Measurements from ENCODE around the gene CENPP.

CENPP gene

DNA sequence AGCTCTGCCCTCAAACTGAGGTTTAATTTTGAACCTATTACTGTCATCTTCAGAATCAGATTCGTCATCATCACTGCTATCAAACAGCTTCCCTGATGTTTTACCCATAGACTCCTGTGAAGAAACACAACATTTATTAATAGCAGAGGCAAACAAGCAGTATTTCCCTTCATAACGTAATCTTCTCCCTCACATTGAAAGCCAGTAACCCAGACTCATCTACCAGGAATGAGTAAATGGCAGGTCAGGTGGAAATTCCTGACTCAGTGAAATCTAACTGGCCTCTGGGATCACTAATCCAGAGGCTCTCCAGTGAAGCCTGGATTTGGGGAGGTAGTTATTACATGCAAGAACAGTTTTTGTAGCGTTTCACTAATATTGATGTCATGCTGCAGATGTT, 15.2 kb upstream of the CENPP start:
- TF ChIP-seq, protein P1, sequence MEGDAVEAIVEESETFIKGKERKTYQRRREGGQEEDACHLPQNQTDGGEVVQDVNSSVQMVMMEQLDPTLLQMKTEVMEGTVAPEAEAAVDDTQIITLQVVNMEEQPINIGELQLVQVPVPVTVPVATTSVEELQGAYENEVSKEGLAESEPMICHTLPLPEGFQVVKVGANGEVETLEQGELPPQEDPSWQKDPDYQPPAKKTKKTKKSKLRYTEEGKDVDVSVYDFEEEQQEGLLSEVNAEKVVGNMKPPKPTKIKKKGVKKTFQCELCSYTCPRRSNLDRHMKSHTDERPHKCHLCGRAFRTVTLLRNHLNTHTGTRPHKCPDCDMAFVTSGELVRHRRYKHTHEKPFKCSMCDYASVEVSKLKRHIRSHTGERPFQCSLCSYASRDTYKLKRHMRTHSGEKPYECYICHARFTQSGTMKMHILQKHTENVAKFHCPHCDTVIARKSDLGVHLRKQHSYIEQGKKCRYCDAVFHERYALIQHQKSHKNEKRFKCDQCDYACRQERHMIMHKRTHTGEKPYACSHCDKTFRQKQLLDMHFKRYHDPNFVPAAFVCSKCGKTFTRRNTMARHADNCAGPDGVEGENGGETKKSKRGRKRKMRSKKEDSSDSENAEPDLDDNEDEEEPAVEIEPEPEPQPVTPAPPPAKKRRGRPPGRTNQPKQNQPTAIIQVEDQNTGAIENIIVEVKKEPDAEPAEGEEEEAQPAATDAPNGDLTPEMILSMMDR (IDR thresholded peaks at IDR 0.05; ENCODE audit: low read length): no peak
- no peak for TF ChIP-seq EZH2 (IDR thresholded peaks at IDR 0.05; ENCODE audit: borderline replicate concordance, low read length)
- Histone ChIP-seq H3K4me2 (ENCODE audit: low read length) (no peak overlapping the region), H3K36me3 (ENCODE audit: insufficient read depth, low read length) (peaks cover 85% of the 10 kb centered on the region), H3K9me2 (ENCODE audit: low read depth, low read length) (no peaks in the 10 kb centered on the region), H3K9me3 (ENCODE audit: low read length) (no peaks in the 10 kb centered on the region), H3K27ac (ENCODE audit: low read depth, low read length, poor library complexity, severe bottlenecking) (no peak overlapping the region), H3K27me3 (ENCODE audit: insufficient read depth, low read length) (no peaks in the 10 kb centered on the region), H3K4me1 (ENCODE audit: insufficient read depth, low read length, severe bottlenecking) (no peaks in the 10 kb centered on the region), H3K4me3 (ENCODE audit: low read depth, low read length, poor library complexity, severe bottlenecking) (no peak overlapping the region), H3F3A (ENCODE audit: insufficient read depth, low read length) (no peaks in the 10 kb centered on the region), H4K20me1 (ENCODE audit: insufficient read depth, low read length) (no peaks in the 10 kb centered on the region; the same call in 1 of the 2 replicates), H3K9ac (ENCODE audit: low read length) (no peak overlapping the region), H2AFZ (ENCODE audit: low read length) (no peak overlapping the region), H3K79me2 (ENCODE audit: insufficient read depth, low read length) (no peaks in the 10 kb centered on the region)

DNA sequence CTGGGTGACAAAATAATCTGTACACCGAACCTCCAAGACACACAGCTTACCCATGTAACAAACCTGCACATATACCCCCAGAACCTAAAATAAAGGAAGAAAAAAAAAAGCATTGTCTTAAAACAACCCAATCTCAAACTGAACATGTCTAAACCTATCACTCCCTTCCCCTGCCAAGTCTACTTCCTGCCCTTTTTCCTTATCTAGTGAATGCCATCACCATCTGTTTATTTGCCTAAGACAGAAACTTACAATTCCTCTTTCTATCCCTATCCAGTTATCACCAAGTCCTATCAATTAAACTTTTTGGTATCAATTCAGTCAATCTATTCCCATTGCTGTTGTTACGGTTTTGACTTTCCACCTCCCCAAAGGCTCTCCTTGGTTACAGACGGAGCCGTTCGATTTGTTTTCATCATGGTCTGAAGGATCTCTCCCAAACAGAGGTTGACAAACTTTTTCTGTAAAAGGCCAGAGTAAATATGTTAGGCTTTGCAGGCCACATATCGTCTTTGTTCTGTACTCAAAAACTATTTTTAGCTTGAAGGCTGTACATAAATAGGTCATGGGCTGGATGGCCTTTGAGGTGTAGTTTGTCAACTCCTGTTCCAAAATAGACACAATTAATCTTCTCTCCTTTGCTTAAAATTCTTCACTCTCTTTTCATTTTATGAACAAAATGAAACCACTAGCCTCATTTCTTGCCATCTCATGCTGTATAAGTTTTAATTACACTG, 12.7 kb upstream of the CENPP start:
- no peaks in the 10 kb centered on the region for H3K9me3 ChIP-seq (ENCODE audit: low read length)
- no peak overlapping the region for H2AFZ ChIP-seq (ENCODE audit: low read length)
- H3K27ac ChIP-seq (ENCODE audit: low read depth, low read length, poor library complexity, severe bottlenecking): no peak overlapping the region
- H3K27me3 ChIP-seq (ENCODE audit: insufficient read depth, low read length): no peaks in the 10 kb centered on the region
- H3K4me3 ChIP-seq (ENCODE audit: low read depth, low read length, poor library complexity, severe bottlenecking): no peak overlapping the region
- H3K36me3 ChIP-seq (ENCODE audit: insufficient read depth, low read length): peaks cover 82% of the 10 kb centered on the region
- no peaks in the 10 kb centered on the region for H3K9me2 ChIP-seq (ENCODE audit: low read depth, low read length)
- TF ChIP-seq EZH2 (IDR thresholded peaks at IDR 0.05; ENCODE audit: borderline replicate concordance, low read length): no peak
- TF ChIP-seq, protein P1 (IDR thresholded peaks at IDR 0.05; ENCODE audit: low read length): no peak
- no peaks in the 10 kb centered on the region for H3K79me2 ChIP-seq (ENCODE audit: insufficient read depth, low read length)
- H3K9ac ChIP-seq (ENCODE audit: low read length): no peak overlapping the region
- no peaks in the 10 kb centered on the region for H3F3A ChIP-seq (ENCODE audit: insufficient read depth, low read length)
- no peaks in the 10 kb centered on the region for H3K4me1 ChIP-seq (ENCODE audit: insufficient read depth, low read length, severe bottlenecking)
- H4K20me1 ChIP-seq (ENCODE audit: insufficient read depth, low read length): no peaks in the 10 kb centered on the region
- no peak overlapping the region for H3K4me2 ChIP-seq (ENCODE audit: low read length)

DNA sequence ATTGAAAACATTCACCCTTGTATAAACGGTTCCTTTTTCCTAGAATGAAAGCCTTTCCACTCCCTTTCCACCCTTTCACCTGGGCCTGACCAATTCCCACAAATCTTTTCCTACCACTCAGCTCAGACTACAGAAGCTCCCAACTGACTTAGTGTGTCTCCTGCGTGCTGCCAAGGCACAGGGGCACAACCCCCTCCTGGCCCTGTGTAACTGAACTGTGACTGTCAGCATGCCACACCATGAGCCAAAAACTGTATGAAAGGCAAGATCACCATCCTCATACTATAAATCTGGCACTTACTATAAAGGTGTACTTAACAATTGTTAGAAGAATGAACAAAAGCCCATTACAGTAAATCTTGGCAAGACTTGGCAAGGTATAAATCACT, 12.1 kb upstream of the CENPP start:
- no peaks in the 10 kb centered on the region for H3K79me2 ChIP-seq (ENCODE audit: insufficient read depth, low read length)
- H3K4me2 ChIP-seq (ENCODE audit: low read length): no peak overlapping the region
- H3K9me3 ChIP-seq (ENCODE audit: low read length): no peaks in the 10 kb centered on the region
- H3K9me2 ChIP-seq (ENCODE audit: low read depth, low read length): no peaks in the 10 kb centered on the region
- peaks cover 82% of the 10 kb centered on the region for H3K36me3 ChIP-seq (ENCODE audit: insufficient read depth, low read length)
- TF ChIP-seq EZH2 (IDR thresholded peaks at IDR 0.05; ENCODE audit: borderline replicate concordance, low read length): no peak
- TF ChIP-seq, protein P1 (IDR thresholded peaks at IDR 0.05; ENCODE audit: low read length): no peak
- no peak overlapping the region for H3K27ac ChIP-seq (ENCODE audit: low read depth, low read length, poor library complexity, severe bottlenecking)
- H3F3A ChIP-seq (ENCODE audit: insufficient read depth, low read length): no peaks in the 10 kb centered on the region
- H3K4me3 ChIP-seq (ENCODE audit: low read depth, low read length, poor library complexity, severe bottlenecking): no peak overlapping the region
- no peaks in the 10 kb centered on the region for H3K27me3 ChIP-seq (ENCODE audit: insufficient read depth, low read length)
- H3K4me1 ChIP-seq (ENCODE audit: insufficient read depth, low read length, severe bottlenecking): no peaks in the 10 kb centered on the region
- H2AFZ ChIP-seq (ENCODE audit: low read length): no peak overlapping the region
- no peak overlapping the region for H3K9ac ChIP-seq (ENCODE audit: low read length)
- no peaks in the 10 kb centered on the region for H4K20me1 ChIP-seq (ENCODE audit: insufficient read depth, low read length)

All from OCI-LY1 (cell line).